ENCODE measurements around the gene ZNF516.

Gene ZNF516

DNA sequence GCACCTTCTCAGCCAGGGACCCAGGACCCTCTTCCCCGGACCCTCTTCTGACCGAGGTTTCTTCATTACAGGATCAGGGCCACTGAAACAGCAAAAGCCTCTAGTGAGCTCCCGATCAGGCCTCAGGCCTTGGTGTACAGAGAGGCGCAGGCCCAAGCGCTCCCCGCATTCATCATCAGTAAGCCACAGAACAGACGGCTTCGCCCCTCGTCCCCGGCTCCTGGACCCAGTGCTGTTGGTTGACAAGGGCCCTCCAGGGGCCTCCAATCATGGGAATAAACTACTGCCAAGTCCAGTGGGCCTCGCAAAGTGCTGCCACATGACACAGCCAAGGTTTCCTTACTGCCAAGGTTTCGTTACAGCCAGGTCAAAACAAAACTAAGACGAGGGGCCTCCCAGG, 111.4 kb downstream of the ZNF516 start:
- TF ChIP-seq, protein P1, sequence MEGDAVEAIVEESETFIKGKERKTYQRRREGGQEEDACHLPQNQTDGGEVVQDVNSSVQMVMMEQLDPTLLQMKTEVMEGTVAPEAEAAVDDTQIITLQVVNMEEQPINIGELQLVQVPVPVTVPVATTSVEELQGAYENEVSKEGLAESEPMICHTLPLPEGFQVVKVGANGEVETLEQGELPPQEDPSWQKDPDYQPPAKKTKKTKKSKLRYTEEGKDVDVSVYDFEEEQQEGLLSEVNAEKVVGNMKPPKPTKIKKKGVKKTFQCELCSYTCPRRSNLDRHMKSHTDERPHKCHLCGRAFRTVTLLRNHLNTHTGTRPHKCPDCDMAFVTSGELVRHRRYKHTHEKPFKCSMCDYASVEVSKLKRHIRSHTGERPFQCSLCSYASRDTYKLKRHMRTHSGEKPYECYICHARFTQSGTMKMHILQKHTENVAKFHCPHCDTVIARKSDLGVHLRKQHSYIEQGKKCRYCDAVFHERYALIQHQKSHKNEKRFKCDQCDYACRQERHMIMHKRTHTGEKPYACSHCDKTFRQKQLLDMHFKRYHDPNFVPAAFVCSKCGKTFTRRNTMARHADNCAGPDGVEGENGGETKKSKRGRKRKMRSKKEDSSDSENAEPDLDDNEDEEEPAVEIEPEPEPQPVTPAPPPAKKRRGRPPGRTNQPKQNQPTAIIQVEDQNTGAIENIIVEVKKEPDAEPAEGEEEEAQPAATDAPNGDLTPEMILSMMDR (IDR thresholded peaks at IDR 0.05; ENCODE audit: low read depth, low read length, poor library complexity, severe bottlenecking): no peak
- TF ChIP-seq EZH2phosphoT487 (IDR thresholded peaks at IDR 0.05; ENCODE audit: borderline replicate concordance, low read length): no peak
- no peaks in the 10 kb centered on the region for H3K27me3 ChIP-seq (ENCODE audit: control insufficient read depth, low read length)
- no peak overlapping the region for H3K27ac ChIP-seq (ENCODE audit: low read depth, low read length)
- no peaks in the 10 kb centered on the region for H3K4me1 ChIP-seq (ENCODE audit: control insufficient read depth, low read length)
- H3F3A ChIP-seq (ENCODE audit: control insufficient read depth, insufficient read depth): no peaks in the 10 kb centered on the region
- H4K20me1 ChIP-seq (ENCODE audit: control insufficient read depth, insufficient read depth, low read depth, low read length): peaks cover 6% of the 10 kb centered on the region; the same call in 1 of the 2 replicates
- H3K79me2 ChIP-seq (ENCODE audit: control insufficient read depth, low read length): peaks cover 35% of the 10 kb centered on the region
- no peak overlapping the region for H3K4me2 ChIP-seq (ENCODE audit: low read length)
- no peaks in the 10 kb centered on the region for H3K9me3 ChIP-seq (ENCODE audit: control insufficient read depth, insufficient read depth, low read length)
- H3K9me2 ChIP-seq (replicated peaks; ENCODE audit: control insufficient read depth, low read length): no peaks in the 10 kb centered on the region
- H3K4me3 ChIP-seq (ENCODE audit: low read length): no peak overlapping the region
- 0 out of 2 replicates have a peak, but pooled peaks cover 3% of the 10 kb centered on the region for H3K36me3 ChIP-seq (ENCODE audit: control insufficient read depth, low read length)

DNA sequence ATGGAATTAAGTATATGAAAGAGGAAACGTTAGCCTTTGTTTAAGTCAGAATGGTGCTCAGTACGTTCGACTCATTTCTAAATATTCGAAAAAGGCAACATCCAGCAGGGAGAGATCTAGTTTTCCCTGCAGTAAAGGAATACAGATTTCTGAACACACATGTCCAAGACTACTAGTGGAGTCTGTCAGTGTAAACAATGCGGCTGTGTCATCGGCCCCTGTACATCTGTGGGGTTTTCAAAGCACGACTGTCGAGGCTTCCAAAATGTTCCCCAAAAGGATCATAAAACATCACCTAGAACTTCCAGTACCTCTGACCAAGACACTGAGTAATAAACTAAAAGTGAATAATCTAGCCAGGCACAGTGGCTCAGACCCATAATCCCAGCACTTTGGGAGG, 112.8 kb downstream of the ZNF516 start:
- Histone ChIP-seq H3K79me2 (ENCODE audit: control insufficient read depth, low read length) (peaks cover 22% of the 10 kb centered on the region), H3K4me3 (ENCODE audit: low read length) (no peak overlapping the region), H3K27ac (ENCODE audit: low read depth, low read length) (no peak overlapping the region), H3K4me1 (ENCODE audit: control insufficient read depth, low read length) (no peaks in the 10 kb centered on the region), H3K36me3 (ENCODE audit: control insufficient read depth, low read length) (0 out of 2 replicates have a peak, but pooled peaks cover 3% of the 10 kb centered on the region), H4K20me1 (ENCODE audit: control insufficient read depth, insufficient read depth, low read depth, low read length) (no peaks in the 10 kb centered on the region), H3K27me3 (ENCODE audit: control insufficient read depth, low read length) (no peaks in the 10 kb centered on the region), H3K9me3 (ENCODE audit: control insufficient read depth, insufficient read depth, low read length) (no peaks in the 10 kb centered on the region), H3F3A (ENCODE audit: control insufficient read depth, insufficient read depth) (no peaks in the 10 kb centered on the region), H3K4me2 (ENCODE audit: low read length) (no peak overlapping the region), H3K9me2 (replicated peaks; ENCODE audit: control insufficient read depth, low read length) (no peaks in the 10 kb centered on the region)
- no peak for TF ChIP-seq EZH2phosphoT487 (IDR thresholded peaks at IDR 0.05; ENCODE audit: borderline replicate concordance, low read length)
- TF ChIP-seq, protein P1 (IDR thresholded peaks at IDR 0.05; ENCODE audit: low read depth, low read length, poor library complexity, severe bottlenecking): no peak

DNA sequence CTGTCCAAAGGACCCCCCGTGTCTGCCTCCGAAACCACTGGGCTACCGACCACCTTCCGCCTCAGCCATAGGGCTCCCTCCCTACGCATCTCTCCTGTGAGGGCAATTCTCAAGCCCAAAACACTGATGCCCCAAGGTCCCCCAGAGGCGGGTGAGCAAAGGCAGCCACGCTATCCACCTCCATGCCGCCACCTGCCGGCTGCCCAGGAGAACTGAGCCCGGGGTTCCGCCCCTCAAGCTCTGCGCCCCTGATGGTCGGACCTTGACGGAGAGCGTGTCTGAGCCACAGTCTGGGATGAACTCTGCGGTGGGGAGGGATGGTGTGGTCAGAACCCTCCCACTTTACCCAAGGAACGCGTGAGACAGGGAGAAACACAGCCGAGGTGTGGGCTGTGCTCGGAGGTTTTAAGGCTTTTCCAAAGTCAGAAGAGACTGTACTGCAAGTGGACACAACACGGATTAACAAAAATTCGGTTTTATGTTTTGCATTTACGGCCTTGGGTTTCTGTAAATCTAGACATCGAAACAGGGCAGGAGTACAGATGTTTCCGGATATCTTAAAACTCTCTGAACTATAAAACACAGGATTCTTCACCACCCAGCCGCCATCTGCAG, 114.1 kb downstream of the ZNF516 start:
- H3K27ac ChIP-seq (ENCODE audit: low read depth, low read length): no peak overlapping the region
- peaks cover 11% of the 10 kb centered on the region for H3K79me2 ChIP-seq (ENCODE audit: control insufficient read depth, low read length)

More for the DNA sequence above, 114.1 kb downstream of the ZNF516 start:
- Histone ChIP-seq H3K4me1 (ENCODE audit: control insufficient read depth, low read length) (no peaks in the 10 kb centered on the region), H4K20me1 (ENCODE audit: control insufficient read depth, insufficient read depth, low read depth, low read length) (no peaks in the 10 kb centered on the region), H3K27me3 (ENCODE audit: control insufficient read depth, low read length) (no peaks in the 10 kb centered on the region), H3K36me3 (ENCODE audit: control insufficient read depth, low read length) (0 out of 2 replicates have a peak, but pooled peaks cover 3% of the 10 kb centered on the region), H3K4me3 (ENCODE audit: low read length) (no peak overlapping the region), H3K4me2 (ENCODE audit: low read length) (no peak overlapping the region), H3K9me3 (ENCODE audit: control insufficient read depth, insufficient read depth, low read length) (no peaks in the 10 kb centered on the region), H3K9me2 (replicated peaks; ENCODE audit: control insufficient read depth, low read length) (no peaks in the 10 kb centered on the region), H3F3A (ENCODE audit: control insufficient read depth, insufficient read depth) (no peaks in the 10 kb centered on the region)
- no peak for TF ChIP-seq EZH2phosphoT487 (IDR thresholded peaks at IDR 0.05; ENCODE audit: borderline replicate concordance, low read length)
- TF ChIP-seq, protein P1 (IDR thresholded peaks at IDR 0.05; ENCODE audit: low read depth, low read length, poor library complexity, severe bottlenecking): no peak

All from DOHH2 (cell line).